ENCODE data around the gene RPRD1A.
A peak's percentile ranks its signal among the peaks of the same experiment; 100 is the strongest.
"Not testable (repeated sequence)": the region's sequence is repeated elsewhere in the genome, so short reads cannot be mapped to it uniquely, and the experiment has no call there.

RPRD1A gene, protein sequence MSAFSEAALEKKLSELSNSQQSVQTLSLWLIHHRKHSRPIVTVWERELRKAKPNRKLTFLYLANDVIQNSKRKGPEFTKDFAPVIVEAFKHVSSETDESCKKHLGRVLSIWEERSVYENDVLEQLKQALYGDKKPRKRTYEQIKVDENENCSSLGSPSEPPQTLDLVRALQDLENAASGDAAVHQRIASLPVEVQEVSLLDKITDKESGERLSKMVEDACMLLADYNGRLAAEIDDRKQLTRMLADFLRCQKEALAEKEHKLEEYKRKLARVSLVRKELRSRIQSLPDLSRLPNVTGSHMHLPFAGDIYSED

GRCh38 chr18:36067055-36067957 is at the start of gene RPRD1A:
Gene RPRD1A, minus strand, starts transcription at chr18:36067559. Its CDS starts 155 bp downstream, at chr18:36067404.
- peaks cover 41% of the 10 kb centered on the region for H3K4me1 Mint-ChIP-seq (ENCODE audit: low read depth)
- peak within 1 kb of the TSS; percentile 97 for H3K27ac Mint-ChIP-seq
- peak within 1 kb of the TSS; percentile 94 for H3K4me3 Mint-ChIP-seq
- DNase-seq: peak; percentile 100
- H3K9me3 Mint-ChIP-seq: peaks cover 2% of the 10 kb centered on the region
- peaks cover 30% of the 10 kb centered on the region for H3K36me3 Mint-ChIP-seq (ENCODE audit: low read depth)
- no peaks in the 10 kb centered on the region for H3K27me3 Mint-ChIP-seq

- not testable (repeated sequence) for H3K27ac Mint-ChIP-seq; H3K4me3 Mint-ChIP-seq; H3K9me3 Mint-ChIP-seq; DNase-seq; H3K4me1 Mint-ChIP-seq (ENCODE audit: low read depth); H3K27me3 Mint-ChIP-seq
- H3K36me3 Mint-ChIP-seq (ENCODE audit: low read depth): peaks cover 92% of the 10 kb centered on the region
Measured at GRCh38 chr18:36116771-36117170, 49.4 kb upstream of the RPRD1A start.

DNA sequence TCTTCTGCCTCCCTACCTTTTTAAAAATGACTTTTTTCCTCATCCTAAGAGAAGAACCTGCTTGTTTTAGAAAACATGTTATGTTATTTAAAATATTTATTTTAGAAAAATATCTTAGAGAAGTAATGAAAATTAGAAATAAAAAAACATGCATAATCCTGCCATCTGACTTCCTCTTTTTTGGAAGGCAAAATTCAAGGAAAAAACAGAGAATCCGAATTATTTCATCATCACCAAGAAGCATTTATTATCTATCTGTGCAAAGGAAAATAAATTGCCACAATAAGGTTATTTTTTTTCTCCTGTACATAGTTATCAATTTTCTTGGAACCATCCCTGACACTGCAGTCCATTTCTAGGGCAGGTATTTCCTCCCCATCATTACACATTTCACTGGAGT is 47.4 kb upstream of the RPRD1A start:
- no peak overlapping the region for H3K27ac Mint-ChIP-seq
- H3K36me3 Mint-ChIP-seq (ENCODE audit: low read depth): peaks cover 90% of the 10 kb centered on the region
- H3K9me3 Mint-ChIP-seq: no peaks in the 10 kb centered on the region
- no peaks in the 10 kb centered on the region for H3K4me1 Mint-ChIP-seq (ENCODE audit: low read depth)
- H3K4me3 Mint-ChIP-seq: no peak overlapping the region
- no peak for DNase-seq
- no peaks in the 10 kb centered on the region for H3K27me3 Mint-ChIP-seq

GRCh38 chr18:36114251-36114650 is 46.9 kb upstream of the RPRD1A start:
- Mint-ChIP-seq H3K4me3 (no peak overlapping the region), H3K27me3 (no peaks in the 10 kb centered on the region), H3K4me1 (ENCODE audit: low read depth) (no peaks in the 10 kb centered on the region), H3K36me3 (ENCODE audit: low read depth) (peaks cover 92% of the 10 kb centered on the region), H3K9me3 (no peaks in the 10 kb centered on the region), H3K27ac (no peak overlapping the region)
- DNase-seq: no peak

DNA sequence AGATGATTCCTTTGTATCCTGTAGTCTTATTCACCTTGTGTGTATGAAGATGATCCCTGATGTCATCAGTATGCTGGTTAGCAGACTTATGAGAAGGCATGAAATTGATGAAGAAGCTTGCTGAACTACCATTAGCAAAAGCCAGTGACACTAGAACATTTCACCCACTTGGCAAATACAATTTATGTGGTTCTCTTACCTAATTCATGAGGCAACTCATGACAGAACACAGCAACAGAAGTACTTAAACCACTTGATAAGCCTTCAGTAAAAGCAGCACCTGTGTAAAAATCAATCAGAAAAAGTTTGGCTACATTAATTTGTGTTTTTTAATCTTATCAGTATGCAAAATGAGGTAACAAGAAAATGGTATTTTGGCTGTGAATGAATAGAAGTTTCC is 44.9 kb upstream of the RPRD1A start:
- H3K9me3 Mint-ChIP-seq: no peaks in the 10 kb centered on the region
- H3K4me1 Mint-ChIP-seq (ENCODE audit: low read depth): no peaks in the 10 kb centered on the region
- peak overlapping the region; percentile 55 for H3K27ac Mint-ChIP-seq
- DNase-seq: no peak
- no peaks in the 10 kb centered on the region for H3K27me3 Mint-ChIP-seq
- peaks cover 89% of the 10 kb centered on the region for H3K36me3 Mint-ChIP-seq (ENCODE audit: low read depth)
- H3K4me3 Mint-ChIP-seq: no peak overlapping the region

- H3K27me3 Mint-ChIP-seq: no peaks in the 10 kb centered on the region
- DNase-seq: no peak
- H3K27ac Mint-ChIP-seq: no peak overlapping the region
- no peaks in the 10 kb centered on the region for H3K9me3 Mint-ChIP-seq
- H3K36me3 Mint-ChIP-seq (ENCODE audit: low read depth): peaks cover 65% of the 10 kb centered on the region
- no peaks in the 10 kb centered on the region for H3K4me1 Mint-ChIP-seq (ENCODE audit: low read depth)
- no peak overlapping the region for H3K4me3 Mint-ChIP-seq
Measured at GRCh38 chr18:36109737-36110136, 42.4 kb upstream of the RPRD1A start.

GRCh38 chr18:36108601-36109000 is 41.2 kb upstream of the RPRD1A start:
- H3K36me3 Mint-ChIP-seq (ENCODE audit: low read depth): peaks cover 54% of the 10 kb centered on the region
- no peak overlapping the region for H3K27ac Mint-ChIP-seq
- H3K4me3 Mint-ChIP-seq: no peak overlapping the region
- H3K9me3 Mint-ChIP-seq: no peaks in the 10 kb centered on the region
- no peak for DNase-seq
- H3K4me1 Mint-ChIP-seq (ENCODE audit: low read depth): peaks cover 2% of the 10 kb centered on the region
- no peaks in the 10 kb centered on the region for H3K27me3 Mint-ChIP-seq

GRCh38 chr18:36108196-36108595 is 40.8 kb upstream of the RPRD1A start:
- Mint-ChIP-seq H3K27me3 (no peaks in the 10 kb centered on the region), H3K27ac (no peak overlapping the region), H3K4me3 (no peak overlapping the region), H3K9me3 (no peaks in the 10 kb centered on the region), H3K4me1 (ENCODE audit: low read depth) (peaks cover 2% of the 10 kb centered on the region), H3K36me3 (ENCODE audit: low read depth) (peaks cover 51% of the 10 kb centered on the region)
- DNase-seq: no peak

DNA sequence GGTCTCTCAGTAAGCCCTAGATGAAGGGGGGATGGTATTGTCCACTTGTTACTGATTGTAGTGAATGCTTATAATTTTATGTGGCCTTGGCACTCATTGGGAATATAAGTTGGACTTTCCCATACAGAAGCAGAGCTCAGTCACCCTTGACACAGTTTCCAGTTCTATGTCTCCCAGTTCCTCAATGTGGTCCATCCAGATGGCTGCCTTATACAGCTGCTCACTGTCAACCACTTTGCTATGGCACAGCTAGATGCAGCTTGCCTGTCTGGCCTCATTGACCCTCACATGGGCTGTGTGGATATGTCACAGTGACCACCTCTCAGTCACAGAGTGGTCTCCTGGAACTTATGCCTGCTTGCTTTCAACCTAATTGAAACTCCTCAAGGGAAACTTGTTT is 40.1 kb upstream of the RPRD1A start:
- H3K36me3 Mint-ChIP-seq (ENCODE audit: low read depth): peaks cover 44% of the 10 kb centered on the region
- no peak overlapping the region for H3K4me3 Mint-ChIP-seq
- no peaks in the 10 kb centered on the region for H3K27me3 Mint-ChIP-seq
- no peak overlapping the region for H3K27ac Mint-ChIP-seq
- DNase-seq: no peak
- H3K9me3 Mint-ChIP-seq: no peaks in the 10 kb centered on the region
- peaks cover 2% of the 10 kb centered on the region for H3K4me1 Mint-ChIP-seq (ENCODE audit: low read depth)

- no peak for DNase-seq
- Mint-ChIP-seq H3K9me3 (no peaks in the 10 kb centered on the region), H3K27ac (no peak overlapping the region), H3K4me3 (no peak overlapping the region), H3K36me3 (ENCODE audit: low read depth) (peaks cover 20% of the 10 kb centered on the region), H3K4me1 (ENCODE audit: low read depth) (peaks cover 2% of the 10 kb centered on the region), H3K27me3 (peaks cover 3% of the 10 kb centered on the region)
Measured at GRCh38 chr18:36104749-36105148, 37.4 kb upstream of the RPRD1A start.

- peaks cover 2% of the 10 kb centered on the region for H3K4me1 Mint-ChIP-seq (ENCODE audit: low read depth)
- H3K9me3 Mint-ChIP-seq: no peaks in the 10 kb centered on the region
- H3K27me3 Mint-ChIP-seq: peaks cover 3% of the 10 kb centered on the region
- H3K4me3 Mint-ChIP-seq: no peak overlapping the region
- no peak for DNase-seq
- no peaks in the 10 kb centered on the region for H3K36me3 Mint-ChIP-seq (ENCODE audit: low read depth)
- no peak overlapping the region for H3K27ac Mint-ChIP-seq
Measured at GRCh38 chr18:36101943-36102342, 34.6 kb upstream of the RPRD1A start.

DNA sequence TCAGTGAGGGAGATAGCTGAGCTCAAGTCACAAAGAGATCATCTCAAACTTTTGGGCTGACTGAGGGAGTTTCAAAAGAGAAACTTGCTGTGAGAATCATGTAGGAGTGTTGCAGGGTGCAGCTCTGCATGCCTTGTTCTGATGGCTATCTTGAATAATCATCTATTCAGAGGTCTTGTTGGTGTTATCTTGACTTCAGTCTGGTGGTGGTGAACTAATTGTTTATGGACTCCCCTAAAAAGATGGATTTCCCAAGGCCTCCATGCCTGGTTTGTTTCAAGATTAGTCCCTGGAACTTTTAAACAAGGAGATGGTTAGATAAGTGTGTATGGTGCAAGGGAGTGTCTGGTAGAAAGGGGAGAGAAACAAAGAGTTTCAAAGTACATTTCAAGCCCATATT is 32.0 kb upstream of the RPRD1A start:
- no peaks in the 10 kb centered on the region for H3K9me3 Mint-ChIP-seq
- H3K4me3 Mint-ChIP-seq: no peak overlapping the region
- H3K27ac Mint-ChIP-seq: no peak overlapping the region
- no peaks in the 10 kb centered on the region for H3K36me3 Mint-ChIP-seq (ENCODE audit: low read depth)
- H3K4me1 Mint-ChIP-seq (ENCODE audit: low read depth): peaks cover 2% of the 10 kb centered on the region
- H3K27me3 Mint-ChIP-seq: peaks cover 3% of the 10 kb centered on the region
- DNase-seq: no peak

GRCh38 chr18:36096955-36097354 is 29.6 kb upstream of the RPRD1A start:
- H3K4me1 Mint-ChIP-seq (ENCODE audit: low read depth): peaks cover 5% of the 10 kb centered on the region
- peaks cover 3% of the 10 kb centered on the region for H3K27me3 Mint-ChIP-seq
- no peak for DNase-seq
- H3K4me3 Mint-ChIP-seq: no peak overlapping the region
- no peaks in the 10 kb centered on the region for H3K36me3 Mint-ChIP-seq (ENCODE audit: low read depth)
- no peaks in the 10 kb centered on the region for H3K9me3 Mint-ChIP-seq
- H3K27ac Mint-ChIP-seq: no peak overlapping the region

DNA sequence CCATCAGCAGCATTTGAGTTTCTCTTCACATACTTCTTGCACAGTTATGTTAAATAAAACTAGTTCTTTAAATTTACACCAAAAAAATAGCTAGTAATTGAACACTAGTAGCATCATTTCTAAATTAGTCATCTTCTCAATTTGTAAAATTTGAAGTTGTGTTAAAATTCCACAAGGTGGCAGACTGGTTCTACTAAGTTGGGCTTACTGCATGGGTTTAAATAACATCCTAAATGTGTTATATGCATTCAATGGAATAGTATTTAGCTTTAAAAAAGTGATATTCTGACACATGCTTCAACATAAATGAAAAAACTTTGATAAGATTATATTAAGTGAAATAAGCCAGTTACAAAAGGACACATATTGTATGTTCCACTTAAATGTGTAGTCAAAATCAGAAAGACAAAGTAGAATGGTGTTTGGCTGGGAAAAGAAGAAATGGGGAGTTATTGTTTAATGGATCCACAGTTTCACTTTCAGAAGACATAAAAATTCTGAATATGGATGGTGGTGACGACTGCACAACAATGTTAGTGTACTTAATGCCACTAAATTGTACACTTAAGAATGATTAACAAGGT is 28.7 kb upstream of the RPRD1A start:
- no peaks in the 10 kb centered on the region for H3K9me3 Mint-ChIP-seq
- no peaks in the 10 kb centered on the region for H3K27me3 Mint-ChIP-seq
- no peak overlapping the region for H3K4me3 Mint-ChIP-seq
- H3K4me1 Mint-ChIP-seq (ENCODE audit: low read depth): peaks cover 5% of the 10 kb centered on the region
- no peak for DNase-seq
- H3K36me3 Mint-ChIP-seq (ENCODE audit: low read depth): no peaks in the 10 kb centered on the region
- no peak overlapping the region for H3K27ac Mint-ChIP-seq

- H3K36me3 Mint-ChIP-seq (ENCODE audit: low read depth): no peaks in the 10 kb centered on the region
- no peaks in the 10 kb centered on the region for H3K9me3 Mint-ChIP-seq
- no peak overlapping the region for H3K4me3 Mint-ChIP-seq
- no peak overlapping the region for H3K27ac Mint-ChIP-seq
- no peak for DNase-seq
- H3K4me1 Mint-ChIP-seq (ENCODE audit: low read depth): peaks cover 5% of the 10 kb centered on the region
- H3K27me3 Mint-ChIP-seq: no peaks in the 10 kb centered on the region
Measured at GRCh38 chr18:36094431-36094830, 27.1 kb upstream of the RPRD1A start.
